CD14-positive monocyte (primary cell): ENCODE results near the gene SERBP1. TPM values are rescaled to one million over a fixed set of nuclear protein-coding genes. Genes with fewer than 3 reads are reported as not detected.

Source experiments
- DNase-seq, 3 donors: peaks; one replicate each; pipeline ENCODE4 v3.0.0-alpha.2; 2011 to 2022
- H2AFZ ChIP-seq: 2 replicates; pipeline ENCODE4 v1.6.0; 2012; ENCODE audit warnings: mild to moderate bottlenecking, low read depth, low read length, inconsistent platforms; ENCODE audit not compliant: insufficient read depth, poor library complexity, severe bottlenecking
- H3K27ac ChIP-seq, 2 donors: 1 replicate in 1 of 2; 2 replicates in 1 of 2; pipeline ENCODE4 v1.5.1; 2012 to 2013; ENCODE audit warnings: low read length in 2 of 2, control low read depth in 1 of 2, inconsistent platforms in 1 of 2, low read depth in 1 of 2, mild to moderate bottlenecking in 1 of 2
- H3K27me3 ChIP-seq, 2 donors: one replicate each; pipeline versions ENCODE4 v1.6.0 to v1.6.1; 2011 to 2013; ENCODE audit warnings: low read length in 2 of 2; ENCODE audit not compliant: control insufficient read depth in 2 of 2, insufficient read depth in 2 of 2
- H3K36me3 ChIP-seq, 2 donors: replicated peaks in 1 of 2; 1 replicate in 1 of 2; 2 replicates in 1 of 2; pipeline versions ENCODE4 v1.5.1 to v1.6.1; 2012 to 2013; ENCODE audit warnings: low read length in 2 of 2, control low read depth in 1 of 2, inconsistent platforms in 1 of 2, mild to moderate bottlenecking in 1 of 2; ENCODE audit not compliant: insufficient read depth in 2 of 2, control insufficient read depth in 1 of 2
- H3K4me1 ChIP-seq, 2 donors: 1 replicate in 1 of 2; 2 replicates in 1 of 2; pipeline versions ENCODE4 v1.5.1 to v1.6.1; 2012 to 2013; ENCODE audit warnings: low read length in 2 of 2, control low read depth in 1 of 2, inconsistent platforms in 1 of 2, mild to moderate bottlenecking in 1 of 2, moderate library complexity in 1 of 2; ENCODE audit not compliant: insufficient read depth in 2 of 2, control insufficient read depth in 1 of 2
- H3K4me2 ChIP-seq: replicated peaks from 2 replicates; pipeline ENCODE3; 2012; ENCODE audit warnings: low read length, moderate library complexity, mild to moderate bottlenecking; ENCODE audit not compliant: poor library complexity, severe bottlenecking; ENCODE audit errors: extremely low read depth
- H3K4me3 ChIP-seq, 3 experiments: fragments of 200-600 bp in 1 of 3; sonication (generic) in 1 of 3; replicated peaks in 1 of 3; 1 replicate in 2 of 3; 2 replicates in 1 of 3; pipeline ENCODE4 v1.5.1; 2011 to 2013; ENCODE audit warnings: low read length in 3 of 3, mild to moderate bottlenecking in 3 of 3, control low read depth in 2 of 3, low read depth in 2 of 3, inconsistent platforms in 1 of 3, moderate library complexity in 1 of 3
- H3K79me2 ChIP-seq: 2 replicates; pipeline ENCODE4 v1.6.0; 2012; ENCODE audit warnings: mild to moderate bottlenecking, control low read depth, inconsistent platforms, low read length, moderate library complexity; ENCODE audit not compliant: insufficient read depth
- H3K9ac ChIP-seq: 2 replicates; pipeline ENCODE4 v1.6.0; 2017; ENCODE audit warnings: low read length, mild to moderate bottlenecking; ENCODE audit not compliant: insufficient read depth, poor library complexity, severe bottlenecking
- H3K9me3 ChIP-seq, 2 donors: replicated peaks in 1 of 2; 1 replicate in 1 of 2; 2 replicates in 1 of 2; pipeline versions ENCODE4 v1.5.1 to v1.6.1; 2012 to 2013; ENCODE audit warnings: low read length in 2 of 2, control low read depth in 1 of 2; ENCODE audit not compliant: control insufficient read depth in 1 of 2, insufficient read depth in 1 of 2
- H4K20me1 ChIP-seq: 2 replicates; pipeline ENCODE4 v1.6.0; 2012; ENCODE audit warnings: mild to moderate bottlenecking, low read length, control low read depth, moderate library complexity; ENCODE audit not compliant: insufficient read depth
- H3K27ac Mint-ChIP-seq, 7 donors: one replicate each; pipeline ENCODE4 v1.8.0; 2020; ENCODE audit warnings: mild to moderate bottlenecking in 7 of 7, mixed read lengths in 7 of 7, moderate library complexity in 6 of 7, inconsistent platforms in 2 of 7
- H3K27me3 Mint-ChIP-seq, 3 donors: one replicate each; pipeline ENCODE4 v1.8.0; 2021 to 2022; ENCODE audit warnings: low read depth in 3 of 3, mild to moderate bottlenecking in 3 of 3, mixed read lengths in 3 of 3, moderate library complexity in 3 of 3, inconsistent platforms in 1 of 3
- H3K36me3 Mint-ChIP-seq, 2 donors: one replicate each; pipeline ENCODE4 v1.8.0; 2020; ENCODE audit warnings: mixed read lengths in 2 of 2, inconsistent platforms in 1 of 2, mild to moderate bottlenecking in 1 of 2
- H3K4me1 Mint-ChIP-seq: one replicate; pipeline ENCODE4 v1.8.0; 2020; ENCODE audit warnings: mild to moderate bottlenecking, mixed read lengths
- H3K4me3 Mint-ChIP-seq, 2 donors: one replicate each; pipeline ENCODE4 v1.8.0; 2020; ENCODE audit warnings: mild to moderate bottlenecking in 2 of 2, mixed read lengths in 2 of 2, moderate library complexity in 1 of 2
- H3K9me3 Mint-ChIP-seq, 7 donors: one replicate each; pipeline ENCODE4 v1.8.0; 2020 to 2022; ENCODE audit warnings: mixed read lengths in 7 of 7, mild to moderate bottlenecking in 6 of 7, moderate library complexity in 6 of 7, inconsistent platforms in 2 of 7
- WGBS: methylation state at CpG from one replicate; pipeline ENCODE4 v1.1.5; 2013; ENCODE audit warnings: missing lambda C conversion rate; ENCODE audit not compliant: insufficient coverage; 5-methylcytosine and 5-hydroxymethylcytosine counted together
- intact Hi-C, 2 donors: fragments of 100-400 bp; cut with micrococcal nuclease; formaldehyde crosslinking; loops; one replicate each; pipeline versions ENCODE4 v1.15.0 to v1.15.1; 2023
- polyA plus RNA-seq, 3 donors: library from polyadenylated mRNA; depleted of rRNA in 1 of 3; unstranded in 2 of 3; stranded (reverse) in 1 of 3; fragments of 300-500 nt in 2 of 3; fragments of >200 nt in 1 of 3; fragmentation: Illumina TruSeq in 2 of 3; gene quantifications; 1 replicate in 2 of 3; 2 replicates in 1 of 3; pipeline ENCODE4 v1.2.3, GENCODE V29; 2012 to 2021
- TF ChIP-seq, protein P1 (sequence below): fragments of 200-600 bp; IDR thresholded peaks from one replicate; pipeline ENCODE4 v1.8.0; 2022; ENCODE audit warnings: antibody characterized with exemption, mild to moderate bottlenecking

The SERBP1 gene
- polyA plus RNA-seq, 3 donors, result 38.2 to 78.8 (median 75.3) TPM

DNA sequence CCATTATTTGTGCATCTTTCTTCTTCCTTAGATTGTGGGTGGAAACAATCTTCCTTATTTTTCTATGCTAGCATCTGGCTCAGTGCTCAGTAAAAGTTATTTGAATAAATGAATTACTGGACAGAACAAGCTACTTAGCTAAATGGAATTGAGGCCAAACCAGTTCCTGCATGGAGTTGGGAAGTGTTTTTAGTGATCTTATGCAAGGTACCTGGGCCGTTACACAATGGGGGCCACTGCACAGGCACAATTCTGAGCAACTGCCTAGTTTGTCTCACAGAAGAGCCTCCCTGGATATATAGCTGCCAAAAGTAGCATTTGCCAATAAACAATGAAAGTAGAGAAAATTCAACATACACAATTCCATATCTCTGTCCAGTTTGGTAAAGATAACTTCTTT lies 27.0 kb upstream of the SERBP1 start:
- Histone ChIP-seq H3K4me2 (no peak overlapping the region), H4K20me1 (no peaks in the 10 kb centered on the region), H3K36me3 (no peaks in the 10 kb centered on the region), H3K27me3 (no peaks in the 10 kb centered on the region), H3K4me3 (no peak overlapping the region), H2AFZ (no peak overlapping the region), H3K27ac (no peak overlapping the region), H3K79me2 (no peaks in the 10 kb centered on the region), H3K9me3 (no peaks in the 10 kb centered on the region), H3K9ac (no peak overlapping the region), H3K4me1 (no peaks in the 10 kb centered on the region)
- H3K9me3 Mint-ChIP-seq, result no peaks in the 10 kb centered on the region
- WGBS, result no CpG with 5 or more reads among the region's 1 CpG
- H3K27me3 Mint-ChIP-seq, result peaks cover 0 to 2% (median 0%) of the 10 kb centered on the region in 3 donors
- DNase-seq, result no peak
- intact Hi-C loops, result no loop called here
- H3K27ac Mint-ChIP-seq, result no peak overlapping the region
- H3K4me1 Mint-ChIP-seq, result no peaks in the 10 kb centered on the region
- TF ChIP-seq, protein P1, sequence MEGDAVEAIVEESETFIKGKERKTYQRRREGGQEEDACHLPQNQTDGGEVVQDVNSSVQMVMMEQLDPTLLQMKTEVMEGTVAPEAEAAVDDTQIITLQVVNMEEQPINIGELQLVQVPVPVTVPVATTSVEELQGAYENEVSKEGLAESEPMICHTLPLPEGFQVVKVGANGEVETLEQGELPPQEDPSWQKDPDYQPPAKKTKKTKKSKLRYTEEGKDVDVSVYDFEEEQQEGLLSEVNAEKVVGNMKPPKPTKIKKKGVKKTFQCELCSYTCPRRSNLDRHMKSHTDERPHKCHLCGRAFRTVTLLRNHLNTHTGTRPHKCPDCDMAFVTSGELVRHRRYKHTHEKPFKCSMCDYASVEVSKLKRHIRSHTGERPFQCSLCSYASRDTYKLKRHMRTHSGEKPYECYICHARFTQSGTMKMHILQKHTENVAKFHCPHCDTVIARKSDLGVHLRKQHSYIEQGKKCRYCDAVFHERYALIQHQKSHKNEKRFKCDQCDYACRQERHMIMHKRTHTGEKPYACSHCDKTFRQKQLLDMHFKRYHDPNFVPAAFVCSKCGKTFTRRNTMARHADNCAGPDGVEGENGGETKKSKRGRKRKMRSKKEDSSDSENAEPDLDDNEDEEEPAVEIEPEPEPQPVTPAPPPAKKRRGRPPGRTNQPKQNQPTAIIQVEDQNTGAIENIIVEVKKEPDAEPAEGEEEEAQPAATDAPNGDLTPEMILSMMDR, result no peak
- H3K36me3 Mint-ChIP-seq, result no peaks in the 10 kb centered on the region
- no peak overlapping the region for H3K4me3 Mint-ChIP-seq

DNA sequence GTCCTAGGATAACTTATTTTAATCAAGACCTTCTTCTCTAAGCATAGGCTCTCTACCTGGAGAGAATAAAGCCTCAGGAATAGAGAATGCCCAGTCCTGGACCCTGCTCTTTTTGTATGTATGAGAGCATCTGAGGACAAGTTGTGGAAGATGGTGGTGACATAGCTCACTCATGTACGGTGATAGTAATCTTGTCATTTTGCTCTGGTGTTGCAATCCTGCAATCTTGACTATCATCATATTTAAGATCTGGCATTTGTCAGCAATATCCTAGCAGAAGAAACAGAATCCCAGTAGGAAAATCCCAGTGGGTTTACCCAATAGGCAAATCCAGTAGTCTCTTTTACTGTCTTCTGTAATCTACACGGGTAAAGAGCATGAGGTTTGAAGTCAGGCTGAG lies 21.6 kb upstream of the SERBP1 start:
- Histone ChIP-seq H3K4me2 (no peak overlapping the region), H3K4me3 (no peak overlapping the region), H3K9me3 (no peaks in the 10 kb centered on the region), H3K27ac (no peak overlapping the region), H3K79me2 (no peaks in the 10 kb centered on the region), H4K20me1 (no peaks in the 10 kb centered on the region), H3K27me3 (no peaks in the 10 kb centered on the region), H3K9ac (no peak overlapping the region), H3K4me1 (no peaks in the 10 kb centered on the region), H2AFZ (no peak overlapping the region), H3K36me3 (no peaks in the 10 kb centered on the region)
- DNase-seq, result no peak
- H3K4me3 Mint-ChIP-seq, result no peak overlapping the region
- intact Hi-C loops, result no loop called here
- WGBS, result no CpG with 5 or more reads among the region's 2 CpGs
- no peak overlapping the region for H3K27ac Mint-ChIP-seq
- H3K9me3 Mint-ChIP-seq, result no peaks in the 10 kb centered on the region
- TF ChIP-seq, protein P1, result no peak
- peaks cover 0 to 6% (median 3%) of the 10 kb centered on the region in 3 donors for H3K27me3 Mint-ChIP-seq
- no peaks in the 10 kb centered on the region for H3K36me3 Mint-ChIP-seq
- H3K4me1 Mint-ChIP-seq, result no peaks in the 10 kb centered on the region
